IPS-20b (cell line): ENCODE data around the gene KPTN.
A peak's percentile ranks its signal among the peaks of the same experiment; 100 is the strongest.

Experiments used
- H3K27ac ChIP-seq: one replicate; pipeline ENCODE4 v1.5.1; 2013; ENCODE audit warnings: low read length
- H3K27me3 ChIP-seq: 2 replicates; pipeline ENCODE4 v1.6.1; 2013; ENCODE audit warnings: mild to moderate bottlenecking, low read length, inconsistent platforms; ENCODE audit not compliant: insufficient read depth
- H3K36me3 ChIP-seq: 2 replicates; pipeline ENCODE4 v1.6.1; 2013; ENCODE audit warnings: low read depth, mild to moderate bottlenecking, inconsistent platforms, low read length, moderate library complexity; ENCODE audit not compliant: insufficient read depth
- H3K4me1 ChIP-seq: 2 replicates; pipeline ENCODE4 v1.6.1; 2013; ENCODE audit warnings: mild to moderate bottlenecking, control low read depth, inconsistent platforms, low read length, moderate library complexity; ENCODE audit not compliant: insufficient read depth
- H3K4me3 ChIP-seq: 2 replicates; pipeline ENCODE4 v1.5.1; 2013; ENCODE audit warnings: mild to moderate bottlenecking, low read length, inconsistent platforms
- H3K9ac ChIP-seq: 2 replicates; pipeline ENCODE4 v1.6.1; 2013; ENCODE audit warnings: low read depth, mild to moderate bottlenecking, inconsistent platforms, low read length, moderate library complexity
- H3K9me3 ChIP-seq: 2 replicates; pipeline ENCODE4 v1.6.1; 2013; ENCODE audit warnings: mild to moderate bottlenecking, low read depth, low read length, inconsistent platforms; ENCODE audit not compliant: insufficient read depth

Gene KPTN

DNA sequence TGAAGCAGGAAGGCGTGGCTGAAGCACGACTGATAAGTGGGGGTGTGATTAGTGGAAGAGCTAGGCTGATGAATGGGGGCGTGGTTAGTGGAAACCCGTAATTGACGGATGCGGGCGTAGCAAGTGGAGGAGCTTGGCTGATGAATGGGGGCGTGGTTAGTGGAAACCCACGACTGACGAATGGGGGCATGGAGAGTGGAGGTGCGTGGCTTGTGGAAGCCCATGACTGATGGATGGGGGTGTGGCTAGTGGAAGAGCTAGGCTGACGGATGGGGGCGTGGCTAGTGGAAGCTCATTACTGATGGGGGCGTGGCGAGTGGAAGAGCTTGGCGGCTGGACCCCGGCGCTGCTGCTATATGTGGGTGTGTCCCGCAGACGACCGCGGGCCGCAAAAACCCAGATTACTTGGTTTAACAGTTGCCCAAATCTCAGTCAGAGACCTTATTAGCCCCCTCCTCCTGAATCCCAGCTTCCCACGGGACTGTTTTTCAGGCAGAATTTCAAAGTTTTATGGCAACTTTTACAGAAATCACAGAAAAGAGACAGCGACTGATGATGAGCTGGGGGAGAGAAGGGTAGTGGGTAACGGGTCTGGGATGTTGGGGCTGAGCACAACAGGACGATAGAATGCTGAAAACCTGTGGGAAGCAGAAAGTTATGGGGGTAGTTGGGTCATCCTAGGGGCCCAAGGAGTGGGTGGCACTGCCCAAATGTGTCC, 55.7 kb downstream of the KPTN start:
- Histone ChIP-seq H3K27me3 (peaks cover 52% of the 10 kb centered on the region), H3K36me3 (no peaks in the 10 kb centered on the region), H3K9ac (peak overlapping the region; percentile 19; the same call in 1 of the 2 replicates), H3K9me3 (no peaks in the 10 kb centered on the region), H3K4me3 (peak overlapping the region; percentile 66), H3K27ac (no peak overlapping the region), H3K4me1 (peaks cover 8% of the 10 kb centered on the region; the same call in 1 of the 2 replicates)

DNA sequence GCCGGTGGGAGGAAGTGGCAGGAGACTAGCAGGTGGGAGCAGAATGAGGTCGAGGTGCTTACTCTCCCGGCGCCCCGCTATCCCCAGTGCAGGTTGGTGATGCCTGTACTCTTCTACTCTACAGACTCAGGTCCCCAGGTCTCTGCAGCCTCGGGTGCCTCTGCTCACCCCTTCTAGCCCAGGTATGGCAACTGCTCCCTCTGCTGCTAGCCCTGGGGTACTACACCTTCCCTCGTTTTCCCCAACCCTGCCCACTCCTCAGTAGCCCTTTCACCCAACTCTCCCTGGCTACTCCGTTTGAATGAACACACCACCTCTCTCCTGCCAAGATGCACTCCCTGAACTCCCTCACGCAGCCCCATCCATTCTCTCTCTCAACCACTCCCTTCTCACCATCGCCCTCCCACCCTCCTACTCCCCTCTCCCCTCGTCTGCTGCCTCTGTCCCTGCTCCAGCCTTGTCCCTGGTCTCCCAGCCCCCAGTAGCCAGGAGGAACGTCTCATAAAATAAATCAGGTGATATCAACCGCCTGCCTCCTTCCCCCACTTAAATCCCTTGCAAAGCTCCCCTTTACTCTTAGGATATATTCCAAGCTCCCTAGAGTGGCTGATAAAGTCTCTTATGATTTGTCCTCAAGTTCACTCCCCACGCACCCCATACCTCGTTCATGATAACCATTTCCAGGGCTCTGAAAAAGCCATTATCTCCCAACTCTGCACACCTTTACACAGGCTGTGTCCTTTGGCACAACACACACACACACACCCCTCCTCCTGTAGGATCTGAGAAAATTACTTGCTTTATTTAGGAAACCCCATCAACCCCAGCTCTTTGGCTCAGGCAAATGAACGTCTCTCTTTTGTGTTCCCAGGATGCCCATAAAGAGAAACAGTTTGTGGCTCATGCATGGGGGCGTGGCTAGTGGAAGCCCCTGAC, 56.5 kb downstream of the KPTN start:
- H3K27ac ChIP-seq, result peak overlapping the region; percentile 15
- H3K4me3 ChIP-seq, result peak overlapping the region; percentile 66
- H3K9me3 ChIP-seq, result no peaks in the 10 kb centered on the region
- H3K9ac ChIP-seq, result peak overlapping the region; percentile 73; the same call in 1 of the 2 replicates
- H3K36me3 ChIP-seq, result no peaks in the 10 kb centered on the region
- H3K27me3 ChIP-seq, result peaks cover 61% of the 10 kb centered on the region
- peaks cover 8% of the 10 kb centered on the region; the same call in 1 of the 2 replicates for H3K4me1 ChIP-seq
